Adipocyte (in vitro differentiated cells): ENCODE measurements around the gene CTF1.

Source experiments
- DNase-seq: peaks from one replicate; pipeline ENCODE4 v3.0.0-alpha.2; 2015; ENCODE audit warnings: low read depth
- H3K27me3 ChIP-seq: replicated peaks from 2 replicates; pipeline ENCODE4 v1.7.0; 2013; ENCODE audit warnings: mild to moderate bottlenecking, low read length, moderate library complexity; ENCODE audit not compliant: control insufficient read depth, insufficient read depth
- H3K36me3 ChIP-seq: 2 replicates; pipeline ENCODE4 v1.7.0; 2013; ENCODE audit warnings: low read length, mild to moderate bottlenecking, moderate library complexity; ENCODE audit not compliant: control insufficient read depth, insufficient read depth, severe bottlenecking
- H3K4me1 ChIP-seq: 2 replicates; pipeline ENCODE4 v1.7.0; 2013; ENCODE audit warnings: mild to moderate bottlenecking, low read length, moderate library complexity; ENCODE audit not compliant: control insufficient read depth, insufficient read depth
- H3K4me3 ChIP-seq: 2 replicates; pipeline ENCODE4 v1.7.0; 2013; ENCODE audit warnings: mild to moderate bottlenecking, low read length, moderate library complexity
- H3K9ac ChIP-seq: 2 replicates; pipeline ENCODE4 v1.7.0; 2013; ENCODE audit warnings: mild to moderate bottlenecking, low read length, moderate library complexity
- H3K9me3 ChIP-seq: 2 replicates; pipeline ENCODE4 v1.7.0; 2013; ENCODE audit warnings: mild to moderate bottlenecking, low read length, moderate library complexity; ENCODE audit not compliant: control insufficient read depth

The CTF1 gene

DNA sequence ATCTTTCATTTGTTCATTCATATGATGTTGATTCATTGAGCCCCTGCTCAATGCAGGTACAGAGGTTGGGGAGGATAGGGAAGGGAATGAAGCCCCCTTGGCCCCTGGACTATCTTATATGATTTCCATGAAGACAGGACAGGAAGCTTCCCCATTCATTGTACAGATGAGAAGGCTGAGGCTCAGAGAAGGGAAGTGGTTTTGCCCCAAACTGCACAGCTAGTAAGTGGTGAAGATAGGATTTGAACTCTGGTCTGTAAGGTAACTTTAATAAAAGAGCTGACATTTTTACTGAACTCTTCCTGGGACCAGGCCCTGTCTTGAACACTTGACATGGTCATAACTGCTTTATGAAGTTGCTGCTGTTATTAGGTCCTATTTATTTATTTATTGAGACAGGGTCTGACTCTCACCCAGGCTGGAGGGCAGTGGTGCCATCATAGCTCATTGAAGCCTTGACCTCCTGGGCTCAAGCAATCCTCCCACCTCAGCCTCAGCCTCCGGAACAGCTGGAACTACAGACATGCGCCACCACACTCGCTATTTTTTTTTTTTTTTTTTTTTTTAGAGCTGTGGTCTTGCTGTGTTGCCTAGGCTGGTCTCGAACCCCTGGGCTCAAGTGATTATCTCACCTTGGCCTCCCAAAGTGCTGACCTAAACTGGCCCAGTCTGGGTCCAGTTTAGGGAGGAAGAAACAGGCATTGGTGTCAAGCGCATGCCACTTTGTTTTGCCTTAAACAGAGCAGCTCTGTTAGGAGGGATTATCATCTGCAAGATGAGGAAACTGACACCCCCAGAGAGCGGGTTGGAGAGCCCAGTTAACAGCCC is 5.0 kb downstream of the CTF1 start:
- H3K36me3 ChIP-seq: no peaks in the 10 kb centered on the region
- H3K4me1 ChIP-seq: peaks cover 7% of the 10 kb centered on the region
- no peak for DNase-seq
- peak overlapping the region; percentile 78 for H3K4me3 ChIP-seq
- no peaks in the 10 kb centered on the region for H3K9me3 ChIP-seq
- H3K27me3 ChIP-seq: no peaks in the 10 kb centered on the region
- peak overlapping the region; percentile 91 for H3K9ac ChIP-seq

- Histone ChIP-seq H3K4me3 (peak overlapping the region; percentile 78), H3K27me3 (no peaks in the 10 kb centered on the region)
- DNase-seq: peak; percentile 90
Measured at GRCh38 chr16:30902029-30902972, 5.9 kb downstream of the CTF1 start.

GRCh38 chr16:30903002-30903401 is 6.6 kb downstream of the CTF1 start:
- no peak for DNase-seq
- peak overlapping the region; percentile 91 for H3K9ac ChIP-seq
- H3K36me3 ChIP-seq: no peaks in the 10 kb centered on the region
- H3K9me3 ChIP-seq: no peaks in the 10 kb centered on the region
- H3K4me3 ChIP-seq: peak overlapping the region; percentile 78
- peaks cover 3% of the 10 kb centered on the region for H3K4me1 ChIP-seq
- no peaks in the 10 kb centered on the region for H3K27me3 ChIP-seq

More at GRCh38 chr16:30902029-30902972, 5.9 kb downstream of the CTF1 start:
- peak overlapping the region; percentile 91 for H3K9ac ChIP-seq
- H3K9me3 ChIP-seq: no peaks in the 10 kb centered on the region
- peaks cover 4% of the 10 kb centered on the region for H3K4me1 ChIP-seq
- H3K36me3 ChIP-seq: no peaks in the 10 kb centered on the region

DNA sequence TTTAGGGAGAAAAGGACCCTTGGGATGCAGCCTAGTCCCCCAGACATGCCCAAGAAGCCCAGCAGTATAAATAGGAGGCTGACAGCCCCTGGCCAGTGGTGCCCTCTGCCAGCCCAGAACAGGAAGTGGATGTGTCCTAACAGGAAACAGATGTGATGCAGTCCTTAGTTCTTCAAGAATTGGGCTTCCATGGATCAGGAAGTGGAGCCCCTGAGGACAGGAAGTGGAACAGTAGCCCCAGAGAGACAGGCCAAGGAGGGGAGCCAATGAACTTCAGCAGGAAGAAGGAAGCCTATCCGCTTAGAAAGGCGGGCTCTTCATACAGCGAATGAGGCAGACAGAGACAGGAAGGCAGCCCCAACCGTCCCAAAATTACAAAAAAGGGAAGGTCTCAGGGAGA is 7.2 kb downstream of the CTF1 start:
- Histone ChIP-seq H3K9ac (no peak overlapping the region), H3K9me3 (no peaks in the 10 kb centered on the region), H3K27me3 (no peaks in the 10 kb centered on the region), H3K36me3 (no peaks in the 10 kb centered on the region), H3K4me1 (peaks cover 3% of the 10 kb centered on the region), H3K4me3 (no peak overlapping the region)
- peak; percentile 35 for DNase-seq

DNA sequence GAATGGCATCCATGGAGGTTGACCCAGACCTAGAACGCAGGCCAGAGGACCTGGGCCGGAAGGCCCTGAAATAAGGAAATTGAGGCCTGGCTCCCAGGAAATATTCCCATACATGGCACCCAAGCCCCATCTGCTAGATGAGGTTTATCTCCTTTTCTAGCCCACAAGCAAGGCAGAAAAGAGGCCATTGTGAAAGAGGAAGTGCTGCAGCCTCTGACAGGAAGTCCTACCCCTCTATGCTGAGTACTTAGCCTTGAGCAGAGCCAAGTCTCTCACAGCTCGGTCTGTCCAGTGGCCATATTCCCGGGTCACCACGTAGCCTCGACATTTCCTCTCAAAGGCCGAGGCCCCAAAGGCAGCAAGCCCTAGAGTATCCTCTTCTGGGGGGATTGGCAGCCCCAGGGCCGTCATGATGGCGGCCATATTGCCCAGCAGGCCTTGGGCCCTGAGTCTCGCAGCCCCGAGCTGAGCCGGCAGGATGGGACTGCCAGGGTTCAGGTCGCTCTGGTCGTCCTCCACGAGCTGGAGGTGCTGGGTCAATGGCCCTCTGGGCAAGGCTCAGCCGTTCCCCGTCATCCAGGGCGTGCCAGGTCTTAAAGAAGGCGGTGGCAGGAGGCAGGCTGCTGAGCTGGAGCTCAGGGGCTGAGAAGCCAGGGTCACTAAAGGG is 7.8 kb downstream of the CTF1 start:
- peaks cover 3% of the 10 kb centered on the region for H3K4me1 ChIP-seq
- H3K9ac ChIP-seq: no peak overlapping the region
- H3K27me3 ChIP-seq: no peaks in the 10 kb centered on the region
- H3K36me3 ChIP-seq: no peaks in the 10 kb centered on the region
- H3K9me3 ChIP-seq: no peaks in the 10 kb centered on the region
- DNase-seq: no peak
- H3K4me3 ChIP-seq: no peak overlapping the region

DNA sequence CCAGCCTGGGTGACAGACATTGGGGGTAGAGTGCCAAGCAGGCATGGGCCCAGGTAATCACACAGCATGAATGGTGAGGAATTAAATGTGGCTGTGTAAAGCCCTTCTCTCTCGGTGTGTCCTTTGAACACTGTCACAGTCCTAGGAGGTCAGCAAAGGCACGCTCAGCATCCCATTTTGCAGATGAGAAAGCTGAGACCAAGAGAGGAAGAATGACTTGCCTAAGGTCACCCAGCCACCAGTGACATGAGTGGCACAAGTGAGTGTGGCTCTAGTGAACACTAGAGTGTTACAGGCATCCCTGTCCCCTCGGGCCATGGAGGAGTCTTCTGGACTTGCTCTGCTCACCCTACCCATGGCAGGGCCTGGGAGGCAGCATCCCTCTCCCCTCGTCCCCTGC is 10.7 kb downstream of the CTF1 start:
- Histone ChIP-seq H3K9me3 (no peaks in the 10 kb centered on the region), H3K4me1 (no peaks in the 10 kb centered on the region), H3K9ac (no peak overlapping the region), H3K4me3 (no peak overlapping the region), H3K27me3 (no peaks in the 10 kb centered on the region), H3K36me3 (no peaks in the 10 kb centered on the region)
- DNase-seq: no peak

DNA sequence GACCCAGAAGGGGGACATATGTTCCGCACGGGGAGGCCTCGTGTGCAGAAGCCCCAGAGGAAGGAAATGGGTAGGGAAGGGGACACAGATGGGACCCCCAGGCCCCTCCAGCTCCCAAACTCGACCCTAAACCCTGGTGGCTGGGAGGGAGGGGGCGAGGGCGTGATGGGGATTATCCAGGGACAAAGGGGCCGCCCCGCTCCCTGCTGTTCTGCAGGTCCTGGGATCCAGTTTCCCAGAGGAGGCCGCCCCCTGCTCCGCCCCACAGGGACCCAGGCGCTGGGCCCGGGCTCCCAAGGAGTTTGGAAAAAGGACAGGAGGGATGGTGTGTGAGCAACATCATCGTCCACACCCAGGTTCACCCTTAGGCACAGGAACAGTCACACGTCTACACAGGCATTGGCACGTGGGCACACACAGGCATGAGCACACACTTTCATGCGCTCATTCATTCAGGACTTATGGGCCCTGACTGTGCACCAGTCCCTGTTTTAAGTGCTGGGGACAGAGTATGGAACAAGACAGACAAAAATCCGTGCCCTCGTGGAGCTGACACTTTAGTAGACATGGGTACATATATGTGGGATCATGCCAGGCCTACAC is 14.1 kb downstream of the CTF1 start:
- Histone ChIP-seq H3K36me3 (no peaks in the 10 kb centered on the region), H3K9me3 (no peaks in the 10 kb centered on the region), H3K4me3 (no peak overlapping the region), H3K9ac (no peak overlapping the region), H3K4me1 (no peaks in the 10 kb centered on the region), H3K27me3 (no peaks in the 10 kb centered on the region)
- DNase-seq: no peak

DNA sequence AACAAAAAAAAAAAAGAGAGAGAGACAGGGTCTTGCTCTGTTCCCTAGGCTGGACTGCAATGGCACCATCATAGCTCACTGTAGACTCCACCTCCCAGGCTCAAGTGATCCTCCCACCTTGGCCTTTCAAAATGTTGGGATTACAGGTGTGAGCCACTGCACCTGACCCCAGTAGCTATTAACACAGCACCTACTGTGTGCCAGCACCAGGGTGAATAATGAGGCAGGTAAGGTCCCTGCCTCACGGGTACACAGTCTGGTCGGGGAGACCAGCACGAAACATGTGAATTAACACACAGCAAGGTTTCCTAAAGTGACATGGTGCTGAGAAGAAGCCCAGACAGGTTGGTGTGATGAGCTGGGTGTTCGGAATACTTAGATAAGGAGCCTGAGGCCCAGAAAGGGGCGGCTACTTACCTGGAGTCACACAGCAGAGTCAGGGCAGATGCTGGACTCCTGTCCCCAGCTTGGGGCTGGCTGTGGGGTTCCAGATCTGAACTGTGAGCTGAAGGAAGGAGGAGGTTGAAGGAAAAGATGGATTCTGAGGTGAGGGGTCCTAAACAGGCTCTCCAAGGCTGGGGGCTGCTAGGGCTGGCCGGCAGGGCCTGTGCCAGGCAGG is 16.5 kb downstream of the CTF1 start:
- Histone ChIP-seq H3K36me3 (no peaks in the 10 kb centered on the region), H3K4me3 (no peak overlapping the region), H3K4me1 (no peaks in the 10 kb centered on the region), H3K9ac (no peak overlapping the region), H3K27me3 (no peaks in the 10 kb centered on the region), H3K9me3 (no peaks in the 10 kb centered on the region)
- no peak for DNase-seq

GRCh38 chr16:30914830-30915229 is 18.4 kb downstream of the CTF1 start:
- Histone ChIP-seq H3K9ac (no peak overlapping the region), H3K27me3 (no peaks in the 10 kb centered on the region), H3K4me1 (no peaks in the 10 kb centered on the region), H3K36me3 (no peaks in the 10 kb centered on the region), H3K4me3 (no peak overlapping the region), H3K9me3 (no peaks in the 10 kb centered on the region)
- no peak for DNase-seq

DNA sequence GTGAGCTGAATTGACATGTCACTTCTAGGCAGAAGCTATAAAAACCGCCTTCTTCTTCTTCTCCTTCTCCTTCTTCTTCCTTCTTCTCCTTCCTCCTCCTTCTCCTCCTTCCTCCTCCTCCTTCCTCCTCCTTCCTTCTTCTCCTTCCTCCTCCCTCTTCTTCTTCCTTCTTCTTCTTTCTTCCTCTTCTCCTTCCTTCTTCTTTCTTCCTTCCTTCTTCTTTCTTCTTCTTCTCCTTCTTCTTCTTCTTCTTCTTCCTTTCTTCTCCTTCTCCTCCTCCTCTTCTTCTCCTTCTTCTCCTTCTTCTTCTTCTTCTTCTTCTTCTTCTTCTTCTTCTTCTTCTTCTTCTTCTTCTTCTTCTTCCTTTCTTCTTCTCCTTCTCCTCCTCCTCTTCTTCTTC is 22.2 kb downstream of the CTF1 start:
- no peaks in the 10 kb centered on the region for H3K36me3 ChIP-seq
- peaks cover 5% of the 10 kb centered on the region for H3K4me1 ChIP-seq
- no peak for DNase-seq
- H3K9me3 ChIP-seq: no peaks in the 10 kb centered on the region
- no peak overlapping the region for H3K4me3 ChIP-seq
- H3K9ac ChIP-seq: no peak overlapping the region
- H3K27me3 ChIP-seq: no peaks in the 10 kb centered on the region
